Skeletal muscle cell (primary cell): ENCODE results near the gene PNPLA7.

Source experiments
- DNase-seq: peaks from one replicate; pipeline ENCODE4 v3.0.0-alpha.2; 2010; ENCODE audit warnings: low read depth
- H3K4me3 ChIP-seq: 2 replicates; pipeline ENCODE4 v1.5.1; 2011; ENCODE audit warnings: low read depth, mild to moderate bottlenecking, control low read depth, low read length, moderate library complexity

Gene PNPLA7

DNA sequence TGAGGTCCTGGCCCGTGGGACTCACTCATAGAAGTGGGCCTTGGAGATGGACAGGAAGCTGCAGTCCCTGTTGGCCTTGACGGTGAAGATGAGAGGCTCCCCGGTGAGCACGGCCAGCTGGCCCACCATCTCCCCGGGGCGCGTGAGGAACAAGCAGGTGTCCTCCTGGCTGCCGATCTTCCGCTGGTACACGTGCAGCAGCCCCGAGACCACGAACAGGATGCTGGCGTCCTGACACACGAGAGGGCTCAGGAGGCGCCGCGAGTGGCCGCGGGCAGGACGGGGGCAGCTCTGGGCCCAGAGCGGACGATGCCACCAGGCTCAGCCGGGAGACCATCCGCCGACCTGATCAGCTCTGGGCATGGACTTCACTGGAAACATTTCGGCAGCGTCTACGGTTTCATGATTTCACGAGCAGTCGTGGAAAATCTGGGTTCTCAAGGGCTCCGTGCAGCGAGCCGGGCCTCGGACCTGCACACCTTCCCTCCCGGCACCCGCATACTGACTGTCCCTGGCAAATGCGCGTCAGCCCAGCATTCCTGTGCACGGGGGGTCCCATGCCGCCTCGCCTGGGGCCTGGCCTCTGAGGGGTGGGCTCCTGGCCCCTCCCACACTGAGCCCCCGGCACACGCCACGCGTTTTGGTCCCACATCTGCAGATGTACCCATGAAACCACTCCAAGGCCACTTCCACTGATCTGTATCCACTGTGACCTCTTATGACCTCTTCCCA lies 49.4 kb downstream of the PNPLA7 start:
- no peak overlapping the region for H3K4me3 ChIP-seq
- DNase-seq, result no peak

DNA sequence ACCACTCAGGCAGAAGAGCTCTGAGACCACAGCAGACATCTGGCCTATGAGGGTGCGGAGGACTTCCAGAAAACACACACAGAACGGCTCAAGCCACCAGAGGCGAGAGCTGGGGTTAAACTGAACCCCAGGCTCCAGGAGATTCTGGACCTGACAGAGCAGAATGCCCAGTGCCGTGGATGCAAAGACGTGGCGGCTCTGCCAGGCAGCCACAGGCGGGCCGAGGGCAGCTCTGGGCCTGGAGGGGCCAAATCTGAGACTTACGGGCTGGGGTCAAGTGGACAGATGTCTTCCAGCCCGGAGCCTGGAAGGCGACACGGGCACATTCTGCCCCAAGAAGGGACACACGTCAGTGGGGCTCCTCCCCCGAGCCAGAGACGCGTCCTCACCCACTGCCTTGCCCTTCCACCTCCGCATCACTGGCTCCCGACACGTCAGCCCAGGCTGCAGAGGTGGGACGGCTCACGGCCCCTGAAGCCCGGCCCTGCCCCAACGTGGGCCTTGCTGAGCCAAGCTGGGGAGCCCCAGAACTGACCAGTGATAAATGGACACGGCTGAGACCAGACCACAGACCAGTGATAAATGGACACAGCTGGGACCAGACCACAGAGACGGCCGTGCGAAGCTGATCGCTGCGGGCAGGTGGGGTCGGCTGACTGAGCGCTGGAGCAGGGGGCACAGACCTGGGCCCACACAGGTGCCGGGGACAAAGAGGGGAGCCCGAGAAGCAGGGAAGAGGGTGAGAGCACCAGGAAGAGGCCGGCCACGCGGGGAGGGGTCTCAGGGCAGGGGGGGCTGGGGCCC lies 50.1 kb downstream of the PNPLA7 start:
- no peak for DNase-seq
- no peak overlapping the region for H3K4me3 ChIP-seq

DNA sequence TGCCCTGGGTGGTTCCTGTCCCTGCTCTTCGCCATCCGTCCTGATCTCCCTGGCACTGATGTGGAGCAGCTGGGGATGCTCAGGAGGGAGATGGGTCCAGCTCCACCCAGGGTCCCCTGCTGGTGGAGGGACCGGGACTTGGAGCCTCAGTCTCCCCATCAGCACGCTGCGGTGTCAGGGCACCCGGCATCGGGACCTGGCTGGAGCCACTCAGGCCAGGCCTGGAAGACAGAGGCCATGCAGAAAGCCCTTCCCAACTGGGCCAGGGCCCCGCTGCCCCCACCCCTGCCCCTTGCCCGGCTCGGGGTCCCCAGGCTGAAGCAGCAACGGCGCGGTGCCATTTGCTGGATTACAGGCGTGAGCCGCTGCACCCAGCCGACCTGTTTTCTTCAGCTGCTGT lies 50.8 kb downstream of the PNPLA7 start:
- DNase-seq, result no peak
- no peak overlapping the region for H3K4me3 ChIP-seq

DNA sequence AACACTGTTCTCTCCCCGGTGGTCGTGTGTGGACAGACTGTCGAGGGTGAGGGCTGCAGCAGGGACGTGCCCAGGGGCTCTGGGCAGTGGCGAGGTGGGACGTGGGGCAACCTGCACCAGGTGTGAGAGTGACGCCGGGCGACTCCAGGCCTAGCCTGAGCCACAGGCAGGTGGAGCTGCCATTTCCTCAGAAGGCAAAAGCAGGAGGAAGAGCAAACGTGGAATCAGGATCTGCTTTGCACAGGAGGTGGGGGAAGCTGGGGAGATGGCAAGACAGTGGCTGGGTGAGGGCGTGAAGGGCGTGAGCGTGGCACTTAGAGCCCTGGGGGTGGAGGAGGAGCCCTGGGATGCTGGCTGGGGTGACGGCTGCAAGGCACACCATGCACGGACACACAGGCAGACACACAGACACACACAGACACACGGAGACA lies 51.5 kb downstream of the PNPLA7 start:
- H3K4me3 ChIP-seq, result no peak overlapping the region
- DNase-seq, result no peak

GRCh38 chr9:137497921-137498719 lies 52.1 kb downstream of the PNPLA7 start:
- no peak overlapping the region for H3K4me3 ChIP-seq
- no peak for DNase-seq

GRCh38 chr9:137496601-137497375 lies 53.4 kb downstream of the PNPLA7 start:
- H3K4me3 ChIP-seq, result no peak overlapping the region
- DNase-seq, result no peak

DNA sequence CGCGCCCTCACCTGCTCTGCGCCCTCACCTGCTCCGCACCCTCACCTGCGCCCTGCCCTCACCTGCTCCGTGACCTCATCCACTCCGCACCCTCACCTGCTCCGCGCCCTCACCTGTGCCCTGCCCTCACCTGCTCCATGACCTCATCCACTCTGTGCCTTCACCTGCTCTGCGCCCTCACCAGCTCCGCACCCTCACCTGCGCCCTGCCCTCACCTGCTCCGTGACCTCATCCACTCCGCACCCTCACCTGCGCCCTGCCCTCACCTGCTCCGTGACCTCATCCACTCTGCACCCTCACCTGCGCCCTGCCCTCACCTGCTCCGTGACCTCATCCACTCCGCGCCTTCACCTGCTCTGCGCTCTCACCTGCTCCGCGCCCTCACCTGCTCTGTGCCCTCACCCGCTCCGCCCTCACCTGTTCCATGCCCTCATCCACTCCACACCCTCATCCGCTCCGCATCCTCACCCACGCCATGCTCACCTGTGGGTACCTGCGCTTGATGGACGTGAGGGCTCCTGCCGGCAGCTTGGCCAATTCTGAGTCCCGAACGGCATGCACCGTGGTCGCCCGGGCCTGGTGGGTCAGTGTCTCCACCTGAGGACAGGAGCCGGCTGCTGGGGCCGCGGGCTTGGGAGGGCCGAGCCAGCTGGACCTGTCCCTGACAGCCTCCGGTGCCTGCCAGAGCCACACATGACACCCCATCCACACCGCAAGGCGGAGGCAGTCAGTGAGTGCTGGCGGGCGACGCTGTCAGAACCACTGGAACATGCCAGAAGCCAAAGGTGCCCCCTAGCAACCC lies 55.5 kb downstream of the PNPLA7 start:
- no peak for DNase-seq
- H3K4me3 ChIP-seq, result no peak overlapping the region

GRCh38 chr9:137494104-137494544 lies 56.1 kb downstream of the PNPLA7 start:
- no peak overlapping the region for H3K4me3 ChIP-seq
- DNase-seq, result no peak

DNA sequence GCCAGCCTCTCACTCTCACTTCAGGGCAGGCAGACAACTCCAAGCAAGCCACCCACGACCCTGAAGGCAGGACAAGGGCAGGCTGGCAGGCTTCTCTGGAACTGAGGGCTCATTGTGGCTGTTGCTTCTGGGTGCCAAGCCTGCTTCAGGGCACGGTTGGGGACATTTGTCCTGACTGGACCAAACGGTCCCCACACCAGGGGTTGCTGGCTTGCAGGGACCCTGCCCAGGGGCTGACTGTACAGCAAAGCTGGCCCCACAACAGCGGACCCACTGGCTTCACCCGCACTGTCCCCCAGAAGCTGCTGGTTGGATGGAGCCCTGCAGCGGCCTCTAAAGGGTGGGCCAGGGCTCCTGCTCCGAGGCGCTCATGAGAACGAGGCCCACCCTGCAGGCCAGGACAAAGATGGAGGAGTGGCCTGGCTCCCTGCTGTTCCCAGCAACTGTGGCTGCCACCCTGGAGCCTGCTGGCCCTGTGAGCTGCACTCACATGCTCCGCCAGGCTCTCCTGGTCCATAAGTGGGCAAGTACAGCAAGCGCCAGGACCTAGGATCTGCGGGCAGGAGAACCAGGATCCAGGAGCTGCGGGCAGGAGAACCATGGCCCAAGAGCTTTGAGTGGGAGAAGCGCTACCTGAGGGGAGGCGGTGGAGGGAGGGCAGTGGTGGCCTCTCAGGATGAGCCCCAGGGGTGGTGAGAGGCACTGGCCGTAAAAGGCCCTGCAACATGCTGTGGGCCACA lies 56.7 kb downstream of the PNPLA7 start:
- H3K4me3 ChIP-seq, result no peak overlapping the region
- no peak for DNase-seq

GRCh38 chr9:137492464-137493363 lies 57.5 kb downstream of the PNPLA7 start:
- no peak for DNase-seq
- no peak overlapping the region for H3K4me3 ChIP-seq

GRCh38 chr9:137491735-137492432 lies 58.3 kb downstream of the PNPLA7 start:
- DNase-seq, result no peak
- no peak overlapping the region for H3K4me3 ChIP-seq

DNA sequence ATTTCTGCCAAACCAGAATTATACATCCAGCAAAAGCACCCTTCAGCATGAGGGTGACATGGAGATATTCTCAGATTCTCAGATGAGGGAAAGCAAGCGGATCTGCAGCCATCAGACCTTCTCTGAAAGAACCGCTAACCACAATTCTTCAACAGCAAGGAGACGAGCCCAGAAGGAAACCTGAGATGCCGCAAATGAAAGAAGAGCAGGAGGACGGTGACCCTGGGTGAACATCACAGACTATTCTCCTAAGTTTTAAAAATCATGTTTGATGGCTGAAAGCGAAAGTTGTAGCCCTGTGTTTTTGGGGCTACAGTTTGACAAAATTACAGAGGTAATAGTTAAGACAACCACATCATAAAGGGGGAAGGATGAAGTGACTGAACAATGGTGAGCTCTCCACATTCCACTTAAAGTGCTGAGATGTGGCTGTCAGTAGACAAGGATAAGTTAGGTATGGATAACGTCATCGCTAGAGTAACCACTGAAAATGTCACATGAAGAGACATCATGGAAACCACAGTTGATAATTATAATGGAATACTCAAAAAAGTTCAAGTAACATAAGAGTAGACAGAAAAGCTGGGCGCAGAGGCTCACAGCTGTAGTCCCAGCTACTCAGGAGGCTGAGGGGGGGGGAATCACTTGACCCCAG lies 59.5 kb downstream of the PNPLA7 start:
- DNase-seq, result no peak
- H3K4me3 ChIP-seq, result no peak overlapping the region

DNA sequence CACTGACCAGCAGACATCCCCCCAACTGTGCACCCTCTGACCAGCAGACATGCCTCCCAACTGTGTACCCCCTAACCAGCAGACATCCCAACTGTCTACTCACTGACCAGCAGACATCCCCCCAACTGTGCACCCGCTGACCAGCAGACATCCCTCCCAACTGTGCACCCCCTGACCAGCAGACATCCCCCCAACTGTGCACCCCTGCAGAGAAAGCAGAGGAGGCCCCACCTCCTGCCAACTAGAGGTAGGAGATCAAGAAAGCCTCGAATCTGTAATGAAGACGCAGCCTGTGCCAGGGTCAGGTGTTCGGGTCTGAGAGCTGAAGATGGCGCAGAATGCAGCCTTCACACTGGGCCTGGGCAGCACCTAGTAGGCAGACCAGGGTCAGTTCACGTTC lies 61.3 kb downstream of the PNPLA7 start:
- no peak overlapping the region for H3K4me3 ChIP-seq
- DNase-seq, result no peak

DNA sequence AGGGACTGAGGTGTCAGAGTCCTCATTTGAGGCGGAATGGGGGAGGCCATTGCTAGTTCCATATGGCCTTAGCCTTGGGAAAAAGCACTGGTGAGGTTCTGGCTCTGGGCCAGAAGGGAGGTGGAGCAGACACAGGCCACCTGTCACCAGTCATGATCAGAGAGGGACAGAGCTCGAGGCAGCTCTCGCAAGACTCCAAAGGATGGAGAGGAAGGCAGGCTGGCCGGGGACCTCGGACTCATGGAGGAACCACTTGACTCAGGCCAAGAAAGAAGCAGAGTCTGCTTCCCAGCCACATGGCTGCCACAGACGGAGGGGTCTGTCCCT lies 61.9 kb downstream of the PNPLA7 start:
- DNase-seq, result no peak
- no peak overlapping the region for H3K4me3 ChIP-seq

DNA sequence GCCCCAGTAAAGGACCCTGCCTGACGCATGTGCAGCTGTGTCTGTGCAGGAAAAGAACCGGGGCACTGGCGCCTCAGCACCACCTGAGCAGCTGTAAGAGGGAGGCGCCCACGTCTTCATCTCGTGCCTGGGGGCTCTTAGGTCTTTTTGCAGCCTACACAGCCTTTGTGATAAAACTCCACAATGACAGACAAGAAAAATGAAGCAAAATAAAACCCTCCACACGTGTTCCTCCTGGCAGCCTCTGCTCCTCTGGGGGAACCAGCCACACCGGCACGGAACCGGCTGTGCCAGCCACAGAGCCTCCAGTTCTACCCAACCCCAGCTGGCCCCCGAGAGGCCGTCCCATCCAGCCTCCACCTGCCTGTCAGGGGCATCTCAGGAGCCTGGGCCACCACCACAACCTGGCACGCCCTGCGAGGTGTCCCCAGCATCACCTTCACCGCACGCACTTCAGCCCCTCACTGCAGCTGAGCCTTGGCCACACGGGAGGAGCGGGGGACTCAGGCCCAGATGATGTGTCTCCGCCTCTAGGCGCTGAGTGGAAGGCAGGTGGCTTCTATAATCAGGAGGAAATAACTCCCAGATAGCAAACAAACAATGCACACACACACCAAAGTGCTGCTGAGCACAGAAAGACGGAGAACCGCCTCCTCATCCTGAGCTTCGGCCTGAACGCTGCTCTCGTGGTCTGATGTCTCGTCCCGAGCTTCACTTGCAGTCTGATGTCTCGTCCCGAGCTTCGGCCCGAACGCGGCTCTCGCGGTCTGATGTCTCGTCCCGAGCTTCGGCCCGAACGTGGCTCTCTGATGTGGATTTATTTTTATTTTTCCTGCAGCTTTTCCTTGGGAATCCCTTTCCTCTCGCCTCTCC lies 62.5 kb downstream of the PNPLA7 start:
- H3K4me3 ChIP-seq, result no peak overlapping the region
- no peak for DNase-seq
